GM23338 (cell line): ENCODE data around the gene KLF11. TPM values are rescaled to one million over a fixed set of nuclear protein-coding genes. Genes with fewer than 3 reads are reported as not detected.

Source experiments
- ATAC-seq: fragments of 200-7000 bp; cut with Tn5 transposase; 3 replicates; pipeline ENCODE4 v1.9.1; 2020
- DNase-seq: peaks from one replicate; pipeline ENCODE4 v3.0.0-alpha.2; 2015; ENCODE audit warnings: low spot score
- H2AFZ ChIP-seq: fragments of 200-600 bp; sonication (generic); 2 replicates; pipeline ENCODE4 v1.8.0; 2016; ENCODE audit warnings: antibody characterized with exemption, mild to moderate bottlenecking, moderate library complexity
- H3F3A ChIP-seq: fragments of 200-600 bp; sonication (generic); replicated peaks from 2 replicates; pipeline ENCODE4 v1.8.0; 2017; ENCODE audit warnings: antibody characterized with exemption, mixed run types, low read depth
- H3K27ac ChIP-seq: fragments of 200-600 bp; sonication (generic); 2 replicates; pipeline ENCODE4 v1.6.1; 2016; ENCODE audit warnings: low read depth
- H3K27me3 ChIP-seq: fragments of 200-600 bp; sonication (generic); 2 replicates; pipeline ENCODE4 v1.8.0; 2016; ENCODE audit warnings: mild to moderate bottlenecking, mixed run types, moderate library complexity; ENCODE audit not compliant: insufficient read depth
- H3K36me3 ChIP-seq: fragments of 200-600 bp; sonication (generic); 2 replicates; pipeline ENCODE4 v1.8.0; 2016; ENCODE audit warnings: mild to moderate bottlenecking; ENCODE audit not compliant: insufficient read depth
- H3K4me1 ChIP-seq: fragments of 200-600 bp; sonication (generic); 2 replicates; pipeline ENCODE4 v1.8.0; 2016; ENCODE audit warnings: mild to moderate bottlenecking, moderate library complexity; ENCODE audit not compliant: insufficient read depth
- H3K4me2 ChIP-seq: fragments of 200-600 bp; sonication (generic); 2 replicates; pipeline ENCODE4 v1.7.1; 2017; ENCODE audit warnings: mixed run types
- H3K4me3 ChIP-seq: fragments of 200-600 bp; sonication (generic); 2 replicates; pipeline ENCODE4 v1.6.1; 2016; ENCODE audit warnings: mixed run types
- H3K79me2 ChIP-seq: fragments of 200-600 bp; sonication (generic); replicated peaks from 2 replicates; pipeline ENCODE4 v1.8.0; 2017; ENCODE audit warnings: mild to moderate bottlenecking; ENCODE audit not compliant: insufficient read depth
- H3K9me2 ChIP-seq: fragments of 200-600 bp; sonication (generic); 2 replicates; pipeline ENCODE4 v1.8.0; 2017; ENCODE audit not compliant: insufficient read depth
- H4K20me1 ChIP-seq: fragments of 200-600 bp; sonication (generic); replicated peaks from 2 replicates; pipeline ENCODE4 v1.8.0; 2017; ENCODE audit warnings: mild to moderate bottlenecking; ENCODE audit not compliant: insufficient read depth
- H3K27ac Mint-ChIP-seq: 2 replicates; pipeline ENCODE4 v1.8.0; 2020; ENCODE audit warnings: inconsistent platforms, mild to moderate bottlenecking, moderate library complexity, mixed read lengths
- H3K27me3 Mint-ChIP-seq: 3 replicates; pipeline ENCODE4 v1.8.0; 2022; ENCODE audit warnings: low read depth, mild to moderate bottlenecking, moderate library complexity, mixed read lengths, inconsistent platforms; ENCODE audit not compliant: insufficient read depth, poor library complexity
- H3K36me3 Mint-ChIP-seq: 3 replicates; pipeline ENCODE4 v1.8.0; 2021; ENCODE audit warnings: low read depth, mild to moderate bottlenecking, inconsistent platforms, moderate library complexity, mixed read lengths
- H3K4me1 Mint-ChIP-seq: 3 replicates; pipeline ENCODE4 v1.8.0; 2020; ENCODE audit warnings: mild to moderate bottlenecking, inconsistent platforms, mixed read lengths
- H3K4me3 Mint-ChIP-seq: 3 replicates; pipeline ENCODE4 v1.8.0; 2021; ENCODE audit warnings: moderate library complexity, mild to moderate bottlenecking, inconsistent platforms, mixed read lengths
- H3K9me3 Mint-ChIP-seq: 3 replicates; pipeline ENCODE4 v1.8.0; 2020; ENCODE audit warnings: moderate library complexity, mild to moderate bottlenecking, inconsistent platforms, mixed read lengths
- CREB1 ChIP-seq: fragments of 250-450 bp; sonication (Bioruptor Pico); IDR thresholded peaks from 2 replicates; pipeline ENCODE4 v1.5.0; 2020; ENCODE audit warnings: low read depth, mild to moderate bottlenecking, moderate library complexity
- CTCF ChIP-seq, 2 experiments: fragments of 200-600 bp in 1 of 2; sonication (generic) in 1 of 2; conservative IDR thresholded peaks; 2 replicates each; pipeline versions ENCODE4 v1.5.1 to v1.6.1; 2016 to 2017; ENCODE audit warnings: antibody characterized with exemption in 2 of 2, low read depth in 2 of 2, mild to moderate bottlenecking in 2 of 2, moderate library complexity in 1 of 2
- ETS1 ChIP-seq: IDR thresholded peaks from 2 replicates; pipeline ENCODE4 v1.6.1; 2016; ENCODE audit warnings: antibody characterized with exemption
- EZH2 ChIP-seq: fragments of 200-600 bp; sonication (generic); IDR thresholded peaks from one replicate; pipeline ENCODE4 v1.8.0; 2017; ENCODE audit warnings: antibody characterized with exemption, mild to moderate bottlenecking, low read depth; ENCODE audit not compliant: unreplicated experiment
- EZH2phosphoT487 ChIP-seq: fragments of 200-600 bp; sonication (generic); IDR thresholded peaks from one replicate; pipeline ENCODE4 v1.8.1; 2018; ENCODE audit warnings: antibody characterized with exemption; ENCODE audit not compliant: unreplicated experiment
- JUNB ChIP-seq: IDR thresholded peaks from one replicate; pipeline ENCODE4 v1.6.1; 2016; ENCODE audit warnings: antibody characterized with exemption; ENCODE audit not compliant: unreplicated experiment
- NANOG ChIP-seq: IDR thresholded peaks from 2 replicates; pipeline ENCODE4 v1.6.1; 2016; ENCODE audit warnings: antibody characterized with exemption, borderline replicate concordance
- POLR2AphosphoS5 ChIP-seq: IDR thresholded peaks from 2 replicates; pipeline ENCODE4 v1.6.1; 2016; ENCODE audit warnings: antibody characterized with exemption, low read depth
- REST ChIP-seq: IDR thresholded peaks from one replicate; pipeline ENCODE4 v1.6.1; 2018; ENCODE audit warnings: antibody characterized with exemption; ENCODE audit not compliant: unreplicated experiment
- STAT1 ChIP-seq: IDR thresholded peaks from one replicate; pipeline ENCODE4 v1.6.1; 2016; ENCODE audit warnings: antibody characterized with exemption; ENCODE audit not compliant: unreplicated experiment
- ZNF114 ChIP-seq: fragments of 250-450 bp; sonication (Bioruptor Pico); IDR thresholded peaks from 2 replicates; pipeline ENCODE4 v1.5.0; 2020; ENCODE audit warnings: mild to moderate bottlenecking, moderate library complexity
- ZNF331 ChIP-seq: fragments of 250-450 bp; sonication (Bioruptor Pico); IDR thresholded peaks from 2 replicates; pipeline ENCODE4 v1.5.0; 2020; ENCODE audit warnings: low read depth, mild to moderate bottlenecking, moderate library complexity
- ZNF462 ChIP-seq: fragments of 250-450 bp; sonication (Bioruptor Pico); IDR thresholded peaks from 2 replicates; pipeline ENCODE4 v1.5.0; 2020; ENCODE audit warnings: mild to moderate bottlenecking, moderate library complexity
- polyA plus RNA-seq: library from polyadenylated mRNA; unstranded; fragments of >200 nt; fragmentation: Nextera tagmentation; extraction: Ambion mirVana; gene quantifications from 2 replicates; pipeline ENCODE4 v1.2.1, GENCODE V29; 2016
- total RNA-seq: library from RNA; depleted of rRNA; stranded (reverse); fragments of >200 nt; shearing (Covaris generic); gene quantifications from 2 replicates; pipeline ENCODE4 v1.2.3, GENCODE V29; 2014

Gene KLF11
- total and polyA plus RNA-seq, 2 experiments from 2014 or later = 1.4 to 5.6 TPM

- H3K4me3 ChIP-seq = no peak overlapping the region
- H3K36me3 ChIP-seq = no peaks in the 10 kb centered on the region
- Mint-ChIP-seq H3K27me3 (peaks cover 4% of the 10 kb centered on the region), H3K36me3 (no peaks in the 10 kb centered on the region), H3K27ac (no peak overlapping the region), H3K9me3 (no peaks in the 10 kb centered on the region), H3K4me3 (no peak overlapping the region), H3K4me1 (peaks cover 16% of the 10 kb centered on the region)
- no peak overlapping the region for H3K4me2 ChIP-seq
- no peaks in the 10 kb centered on the region for H3K79me2 ChIP-seq
- H3K4me1 ChIP-seq = peaks cover 17% of the 10 kb centered on the region
- no peaks in the 10 kb centered on the region for H4K20me1 ChIP-seq
- H3F3A ChIP-seq = no peaks in the 10 kb centered on the region
- H3K27me3 ChIP-seq = no peaks in the 10 kb centered on the region
- no peak overlapping the region for H2AFZ ChIP-seq
- no peaks in the 10 kb centered on the region for H3K9me2 ChIP-seq
- no peak for DNase-seq
- no peak overlapping the region for H3K27ac ChIP-seq
- TF ChIP-seq ZNF114 (CRISPR knock-in tag) (no peak), JUNB (no peak), EZH2 (no peak), ETS1 (no peak), POLR2AphosphoS5 (no peak), CTCF (conservative IDR thresholded peaks at IDR 0.05; ENCODE audit: low read depth in 2 of 2) (no peak), ZNF462 (CRISPR knock-in tag) (no peak), REST (no peak), NANOG (no peak), CREB1 (CRISPR knock-in tag) (no peak), STAT1 (no peak), ZNF331 (CRISPR knock-in tag) (no peak), EZH2phosphoT487 (no peak)
- no peak for ATAC-seq
These were observed 10.6 kb upstream of the KLF11 start for GRCh38 chr2:10032746-10033105.
